Measurements from ENCODE around the gene IQCM.

DNA sequence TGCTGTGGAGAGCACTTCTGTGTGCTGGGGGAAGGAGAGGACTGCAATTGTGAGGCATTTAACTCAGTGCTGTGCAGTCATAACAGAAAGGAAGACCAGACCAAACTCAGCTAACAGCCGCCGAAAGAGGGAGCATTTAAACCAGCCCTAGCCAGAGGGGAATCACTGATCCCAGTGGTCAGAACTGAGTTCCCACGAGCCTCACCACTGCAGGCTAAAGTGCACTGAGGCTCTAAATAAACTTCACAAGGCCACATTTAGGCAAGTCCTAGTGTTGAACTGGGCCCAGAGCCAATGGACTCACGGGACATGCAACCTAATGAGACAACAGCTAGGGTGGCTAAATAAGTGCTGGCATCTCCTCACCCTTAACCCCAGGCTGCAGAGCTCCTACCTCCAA lies 20.4 kb downstream of the IQCM start:
- TF ChIP-seq, protein P1, sequence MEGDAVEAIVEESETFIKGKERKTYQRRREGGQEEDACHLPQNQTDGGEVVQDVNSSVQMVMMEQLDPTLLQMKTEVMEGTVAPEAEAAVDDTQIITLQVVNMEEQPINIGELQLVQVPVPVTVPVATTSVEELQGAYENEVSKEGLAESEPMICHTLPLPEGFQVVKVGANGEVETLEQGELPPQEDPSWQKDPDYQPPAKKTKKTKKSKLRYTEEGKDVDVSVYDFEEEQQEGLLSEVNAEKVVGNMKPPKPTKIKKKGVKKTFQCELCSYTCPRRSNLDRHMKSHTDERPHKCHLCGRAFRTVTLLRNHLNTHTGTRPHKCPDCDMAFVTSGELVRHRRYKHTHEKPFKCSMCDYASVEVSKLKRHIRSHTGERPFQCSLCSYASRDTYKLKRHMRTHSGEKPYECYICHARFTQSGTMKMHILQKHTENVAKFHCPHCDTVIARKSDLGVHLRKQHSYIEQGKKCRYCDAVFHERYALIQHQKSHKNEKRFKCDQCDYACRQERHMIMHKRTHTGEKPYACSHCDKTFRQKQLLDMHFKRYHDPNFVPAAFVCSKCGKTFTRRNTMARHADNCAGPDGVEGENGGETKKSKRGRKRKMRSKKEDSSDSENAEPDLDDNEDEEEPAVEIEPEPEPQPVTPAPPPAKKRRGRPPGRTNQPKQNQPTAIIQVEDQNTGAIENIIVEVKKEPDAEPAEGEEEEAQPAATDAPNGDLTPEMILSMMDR (conservative IDR thresholded peaks at IDR 0.05; ENCODE audit: low read length) = no peak
- TF ChIP-seq EZH2phosphoT487 (IDR thresholded peaks at IDR 0.05; ENCODE audit: borderline replicate concordance, low read depth, low read length) = no peak
